Choroid plexus epithelial cell (primary cell): ENCODE results near the gene S100G.
A peak's percentile ranks its signal among the peaks of the same experiment; 100 is the strongest.
"Not testable (repeated sequence)": the region's sequence is repeated elsewhere in the genome, so short reads cannot be mapped to it uniquely, and the experiment has no call there.

Source experiments
- DNase-seq: peaks from one replicate; pipeline ENCODE4 v3.0.0-alpha.2; 2010; ENCODE audit warnings: low read depth
- H3K4me3 ChIP-seq: 2 replicates; pipeline ENCODE4 v1.5.1; 2011; ENCODE audit warnings: low read depth, mild to moderate bottlenecking, control low read depth, low read length, moderate library complexity
- TF ChIP-seq, protein P1 (sequence below): conservative IDR thresholded peaks from 2 replicates; pipeline ENCODE4 v1.5.1; 2011; ENCODE audit warnings: low read depth, mild to moderate bottlenecking, control low read depth, inconsistent platforms, low read length, moderate library complexity

S100G gene, protein sequence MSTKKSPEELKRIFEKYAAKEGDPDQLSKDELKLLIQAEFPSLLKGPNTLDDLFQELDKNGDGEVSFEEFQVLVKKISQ

DNA sequence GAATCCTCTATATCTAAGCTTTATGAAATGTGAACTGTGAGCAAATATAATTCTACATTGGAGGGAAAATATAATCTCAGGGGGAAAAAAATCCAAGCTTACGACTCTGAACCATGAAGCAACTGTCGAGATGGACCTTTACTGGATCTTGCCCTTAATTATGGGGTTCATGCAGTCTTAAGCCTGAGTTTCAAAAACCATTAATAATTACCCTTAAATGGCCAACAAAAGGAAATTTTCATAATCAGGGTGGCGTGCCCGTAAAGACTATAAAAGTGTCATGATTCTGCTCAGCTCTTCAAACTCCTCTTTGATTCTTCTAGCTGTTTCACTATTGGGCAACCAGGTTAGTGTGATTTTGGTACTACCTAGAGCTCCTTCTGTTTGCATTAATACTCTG lies at the start of gene S100G:
Gene S100G (plus strand): TSS at position 301 of the 400 bp plus-strand sequence. CDS start 849 bp downstream, outside the sequence.
- DNase-seq, result no peak
- H3K4me3 ChIP-seq, result no peak within 1 kb of the TSS
- TF ChIP-seq, protein P1, sequence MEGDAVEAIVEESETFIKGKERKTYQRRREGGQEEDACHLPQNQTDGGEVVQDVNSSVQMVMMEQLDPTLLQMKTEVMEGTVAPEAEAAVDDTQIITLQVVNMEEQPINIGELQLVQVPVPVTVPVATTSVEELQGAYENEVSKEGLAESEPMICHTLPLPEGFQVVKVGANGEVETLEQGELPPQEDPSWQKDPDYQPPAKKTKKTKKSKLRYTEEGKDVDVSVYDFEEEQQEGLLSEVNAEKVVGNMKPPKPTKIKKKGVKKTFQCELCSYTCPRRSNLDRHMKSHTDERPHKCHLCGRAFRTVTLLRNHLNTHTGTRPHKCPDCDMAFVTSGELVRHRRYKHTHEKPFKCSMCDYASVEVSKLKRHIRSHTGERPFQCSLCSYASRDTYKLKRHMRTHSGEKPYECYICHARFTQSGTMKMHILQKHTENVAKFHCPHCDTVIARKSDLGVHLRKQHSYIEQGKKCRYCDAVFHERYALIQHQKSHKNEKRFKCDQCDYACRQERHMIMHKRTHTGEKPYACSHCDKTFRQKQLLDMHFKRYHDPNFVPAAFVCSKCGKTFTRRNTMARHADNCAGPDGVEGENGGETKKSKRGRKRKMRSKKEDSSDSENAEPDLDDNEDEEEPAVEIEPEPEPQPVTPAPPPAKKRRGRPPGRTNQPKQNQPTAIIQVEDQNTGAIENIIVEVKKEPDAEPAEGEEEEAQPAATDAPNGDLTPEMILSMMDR, result no peak

DNA sequence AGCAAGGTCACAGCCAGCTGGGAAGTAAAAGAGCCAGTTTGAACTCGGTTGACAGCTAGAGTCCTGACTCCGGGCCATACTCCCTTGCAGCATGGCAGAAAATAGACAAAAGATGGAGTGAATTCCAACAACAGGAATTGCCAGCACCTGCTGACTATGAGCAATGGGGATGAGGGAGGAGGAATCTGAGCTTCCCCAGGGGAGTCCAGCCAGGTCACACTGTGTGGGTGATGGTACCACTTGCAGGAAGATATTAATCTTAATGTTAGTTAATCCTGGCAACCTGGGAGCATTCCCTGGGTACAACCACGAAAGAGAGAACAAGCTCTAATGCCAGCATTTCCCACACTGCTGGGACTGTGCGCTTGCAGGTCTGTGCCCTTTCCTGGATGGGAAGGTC lies 48.1 kb upstream of the S100G start:
- DNase-seq, result no peak
- H3K4me3 ChIP-seq, result no peak overlapping the region
- TF ChIP-seq, protein P1, result no peak

DNA sequence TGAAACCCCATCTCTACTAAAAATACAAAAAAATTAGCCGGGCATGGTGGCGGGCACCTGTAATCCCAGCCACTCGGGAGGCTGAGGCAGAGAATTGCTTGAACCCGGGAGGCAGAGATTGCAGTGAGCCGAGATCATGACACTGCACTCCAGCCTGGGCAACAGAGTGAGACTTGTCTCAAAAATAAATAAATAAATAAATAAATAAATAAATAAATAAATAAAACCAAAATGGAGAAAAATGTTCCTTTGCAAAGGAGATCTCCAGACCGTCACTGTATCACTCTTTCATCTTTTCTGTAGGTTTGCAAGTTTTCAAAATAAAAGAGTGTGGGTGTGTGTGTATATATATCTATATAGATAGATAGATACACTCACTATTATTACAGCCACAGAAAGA lies 46.7 kb upstream of the S100G start:
- not testable (repeated sequence) for DNase-seq, H3K4me3 ChIP-seq

DNA sequence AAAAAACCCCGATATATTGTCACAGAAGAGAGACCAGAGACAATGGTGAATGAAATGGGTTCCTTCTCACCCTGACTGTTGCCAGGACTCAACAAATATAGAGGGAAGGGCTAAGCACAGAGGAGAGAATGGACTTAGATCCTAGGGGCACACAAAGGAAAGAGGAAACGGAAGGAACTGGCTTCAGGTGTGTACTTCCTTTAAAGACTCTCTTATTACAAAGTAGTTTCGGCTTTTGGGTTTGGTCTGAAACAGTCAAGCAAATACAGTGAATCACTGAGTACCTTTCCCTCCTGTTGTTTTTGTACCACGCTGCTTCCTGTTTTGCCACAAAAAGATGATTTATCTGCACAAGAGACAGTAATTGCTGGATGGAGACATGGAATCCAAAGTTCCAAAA lies 46.1 kb upstream of the S100G start:
- no peak overlapping the region for H3K4me3 ChIP-seq
- DNase-seq, result peak; percentile 23
- TF ChIP-seq, protein P1, result no peak

DNA sequence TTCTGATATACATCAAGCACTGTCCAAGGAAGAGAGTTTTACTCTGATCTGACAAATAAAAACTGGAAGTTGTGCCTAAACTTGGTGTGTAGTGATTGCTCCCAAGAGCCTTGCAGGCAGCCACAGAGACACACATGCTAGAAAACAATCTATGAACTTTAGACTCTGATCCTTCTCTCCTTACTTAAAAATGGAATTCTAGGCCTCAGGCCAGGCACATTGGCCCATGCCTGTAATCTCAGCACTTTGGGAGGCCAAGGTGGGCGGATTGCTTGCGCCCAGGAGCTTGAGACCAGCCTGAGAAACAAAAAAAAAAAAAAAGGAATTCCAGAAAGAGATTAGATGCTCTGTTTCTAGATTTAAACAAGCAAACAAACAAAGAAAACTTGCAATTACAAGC lies 45.6 kb upstream of the S100G start:
- TF ChIP-seq, protein P1, result no peak
- H3K4me3 ChIP-seq, result no peak overlapping the region
- no peak for DNase-seq

DNA sequence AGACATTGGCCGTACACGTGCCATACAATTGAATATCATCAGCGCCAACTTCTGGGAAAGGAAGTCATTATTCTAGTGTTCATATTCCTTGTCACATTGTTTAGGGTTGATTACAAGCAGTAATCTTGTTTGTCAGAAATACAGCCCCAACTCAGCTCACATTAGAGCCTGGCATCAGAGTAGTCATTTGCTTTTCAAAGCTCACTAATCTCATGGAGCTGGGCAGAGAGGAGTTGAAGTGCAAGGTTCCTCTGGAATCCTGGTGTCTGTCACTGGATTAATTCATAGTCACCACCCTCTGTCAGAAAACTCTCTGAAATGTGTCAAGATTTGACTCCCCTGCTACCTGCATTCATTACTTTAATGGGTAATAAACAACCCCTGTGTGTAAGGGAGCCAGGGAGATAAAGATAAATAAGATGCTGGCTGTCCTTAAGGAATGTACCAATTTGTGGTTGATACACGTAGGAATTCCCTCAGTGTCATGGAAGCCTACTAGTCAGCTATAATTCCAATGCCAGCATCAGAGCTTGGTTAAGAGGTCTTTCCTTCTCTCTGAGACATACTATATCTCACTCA lies 43.7 kb upstream of the S100G start:
- DNase-seq, result no peak
- no peak overlapping the region for H3K4me3 ChIP-seq
- TF ChIP-seq, protein P1, result no peak

DNA sequence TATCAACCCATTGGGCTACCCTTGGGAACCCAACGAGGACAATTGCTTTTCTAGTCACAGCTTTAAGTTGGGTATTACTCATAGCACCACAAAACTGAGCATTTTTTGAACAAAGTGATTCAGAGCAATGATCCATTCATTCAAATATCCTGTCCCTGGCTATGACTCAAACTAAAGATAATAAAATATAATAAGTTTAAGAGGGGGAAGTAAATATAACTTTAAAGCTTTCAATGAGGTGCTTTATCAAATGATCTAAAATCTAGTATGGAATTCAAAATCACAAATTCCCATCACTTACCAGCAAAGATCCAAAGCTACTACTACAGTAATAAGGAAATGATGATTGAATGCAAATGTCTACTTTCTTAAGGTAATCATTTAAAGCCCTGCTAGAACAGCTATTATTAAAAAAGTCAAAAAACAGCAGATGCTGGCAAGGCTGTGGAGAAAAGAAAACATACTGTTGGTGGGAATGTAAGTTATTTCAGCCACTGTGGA lies 39.8 kb upstream of the S100G start:
- no peak overlapping the region for H3K4me3 ChIP-seq
- TF ChIP-seq, protein P1, result no peak
- peak; percentile 28 for DNase-seq

DNA sequence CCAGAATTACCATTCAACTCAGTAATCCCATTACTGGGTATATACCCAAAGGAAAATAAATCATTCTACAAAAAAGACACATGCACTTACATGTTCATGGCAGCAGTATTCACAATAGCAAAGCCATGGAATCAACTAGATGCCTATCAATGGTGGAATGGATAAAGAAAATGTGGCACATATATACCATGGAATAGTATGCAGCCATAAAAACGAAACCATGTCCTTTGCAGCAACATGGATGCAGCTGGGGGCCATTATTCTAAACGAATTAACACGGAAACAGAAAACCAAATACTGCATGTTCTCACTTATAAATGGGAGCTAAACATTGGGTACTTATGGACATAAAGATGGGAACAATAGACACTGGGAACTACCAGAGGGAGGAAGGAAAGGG lies 39.3 kb upstream of the S100G start:
- DNase-seq, H3K4me3 ChIP-seq: not testable (repeated sequence)
